ENCODE measurements around the gene EN1. TPM values are rescaled to one million over a fixed set of nuclear protein-coding genes. Genes with fewer than 3 reads are reported as not detected.

Gene EN1
- total and polyA plus RNA-seq, 2 of the 4 experiments (the other 2 are of a cell fraction) = not detected

DNA sequence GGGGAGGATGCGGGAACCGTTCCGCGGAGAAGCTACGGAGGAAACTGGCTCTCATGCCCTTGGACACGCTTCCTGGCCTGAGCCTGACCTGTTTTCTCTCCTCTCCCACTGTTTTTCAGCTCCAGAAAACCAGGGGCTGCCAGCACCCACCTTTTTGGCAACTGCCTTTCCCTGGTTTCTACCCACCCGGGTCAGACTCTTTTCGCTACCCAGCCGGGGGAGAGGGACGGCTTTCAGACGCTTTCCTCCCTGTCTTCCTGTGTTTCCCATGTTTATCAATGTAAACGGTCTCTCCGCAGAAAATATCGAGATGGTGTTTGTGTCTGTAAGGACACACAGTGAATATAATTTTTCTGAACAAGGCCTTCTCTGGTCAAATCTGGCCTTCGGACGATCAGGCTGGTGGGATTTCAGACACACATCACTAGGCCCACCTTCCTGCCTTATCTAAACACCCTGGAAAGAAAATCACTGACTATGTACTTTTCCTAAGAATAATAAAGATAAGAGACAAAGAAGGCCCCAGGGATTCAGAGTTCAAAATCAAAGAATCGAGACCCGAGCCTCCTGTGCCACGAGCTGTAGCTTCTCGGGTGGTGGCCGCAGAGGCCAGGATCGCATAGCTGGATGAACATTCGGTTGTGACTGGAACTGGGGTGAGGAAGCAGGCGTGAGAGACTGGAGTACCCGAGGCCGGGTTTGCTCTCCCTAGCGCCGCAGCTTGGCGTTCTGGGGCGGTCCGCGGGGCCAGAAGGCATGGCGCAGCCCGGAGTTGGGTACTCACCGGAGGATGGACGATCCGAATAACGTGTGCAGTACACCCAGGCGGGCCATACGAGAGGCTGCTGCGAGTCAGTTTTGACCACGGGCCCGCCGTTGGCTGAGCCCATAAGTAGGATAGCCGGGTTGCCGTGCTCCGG, 1.7 kb downstream of the EN1 start:
- Histone ChIP-seq H3K27ac (ENCODE audit: insufficient read depth, low read length) (no peak overlapping the region), H3K36me3 (ENCODE audit: control insufficient read depth, insufficient read depth, low read length) (no peaks in the 10 kb centered on the region), H3K4me1 (ENCODE audit: control insufficient read depth, insufficient read depth, low read length) (no peaks in the 10 kb centered on the region), H3K27me3 (ENCODE audit: control insufficient read depth, insufficient read depth, low read length) (peaks cover 89% of the 10 kb centered on the region), H4K91ac (ENCODE audit: insufficient read depth, low read depth, low read length) (no peak overlapping the region), H3K9me1 (ENCODE audit: insufficient read depth, low read length) (no peaks in the 10 kb centered on the region), H3K9me3 (ENCODE audit: control insufficient read depth, insufficient read depth, low read length) (no peaks in the 10 kb centered on the region; the same call in 1 of the 2 replicates), H3K79me1 (ENCODE audit: low read depth in 1 of 2, low read length in 2 of 2) (no peaks in the 10 kb centered on the region), H2BK20ac (ENCODE audit: low read depth, low read length) (no peak overlapping the region), H4K8ac (ENCODE audit: low read depth in 2 of 2, low read length in 2 of 2) (no peak overlapping the region), H3K18ac (ENCODE audit: low read depth, low read length) (no peak overlapping the region), H3K9ac (ENCODE audit: low read depth, low read length) (no peak overlapping the region), H2BK15ac (ENCODE audit: low read depth, low read length) (no peak overlapping the region), H3K14ac (replicated peaks; ENCODE audit: low read depth, low read length) (no peak overlapping the region), H3K4me2 (ENCODE audit: low read depth, low read length) (no peak overlapping the region), H3K4me3 (ENCODE audit: insufficient read depth, low read depth, low read length) (no peak overlapping the region), H3K4ac (ENCODE audit: low read depth, low read length) (no peak overlapping the region), H4K20me1 (ENCODE audit: insufficient read depth, low read length) (no peaks in the 10 kb centered on the region), H2AFZ (replicated peaks; ENCODE audit: low read length, poor library complexity) (no peak overlapping the region), H4K5ac (ENCODE audit: low read depth, low read length) (no peak overlapping the region), H3K23ac (ENCODE audit: low read depth, low read length) (no peak overlapping the region), H2BK120ac (ENCODE audit: low read depth, low read length) (no peak overlapping the region), H2BK5ac (ENCODE audit: low read depth, low read length, poor library complexity, severe bottlenecking) (no peak overlapping the region), H2AK9ac (replicated peaks; ENCODE audit: low read depth, low read length, poor library complexity) (no peak overlapping the region), H2AK5ac (ENCODE audit: low read depth, low read length) (no peak overlapping the region), H3K56ac (ENCODE audit: extremely low read depth, insufficient read depth, low read length) (no peak overlapping the region)
- intact Hi-C loops (cut with micrococcal nuclease) (no loop called here), in situ Hi-C loops (cut with MboI; ENCODE audit: low sequenced_read_pairs) (no loop called here), dilution Hi-C loops (cut with HindIII; ENCODE audit: low sequenced_read_pairs, unreplicated experiment) (no loop called here)
- ChIA-PET POLR2A (ENCODE audit: unreplicated experiment) (no interaction called here), CTCF (interaction anchor here (0.7 kb wide), 1 partner anchor 9 kb away, joined by 3 read pairs; no protein-coding TSS in a partner anchor)
- no TSS peak for BruUV-seq (replicated peaks)
- WGBS, 2 experiments (ENCODE audit: extremely low coverage in 2 of 2, insufficient read length in 1 of 2) = 5% methylated on average over 18 of the region's 47 CpGs; no CpG with 5 or more reads in 1 of the 2 experiments
- no peak for ATAC-seq (ENCODE audit: low read depth)
- no peak for DNase-seq
- TF ChIP-seq RAD21 (IDR thresholded peaks at IDR 0.05; ENCODE audit: low read length) (no peak), NFE2L2 (IDR thresholded peaks at IDR 0.05; ENCODE audit: low read depth, low read length) (no peak), CHD1 (IDR thresholded peaks at IDR 0.05; ENCODE audit: low read depth, low read length) (no peak), MAZ (IDR thresholded peaks at IDR 0.05; ENCODE audit: borderline replicate concordance, low read depth, low read length) (no peak), POLR2A (IDR thresholded peaks at IDR 0.05; ENCODE audit: low read depth, low read length) (no peak), CEBPB (IDR thresholded peaks at IDR 0.05; ENCODE audit: low read depth, low read length) (no peak), SMC3 (IDR thresholded peaks at IDR 0.05; ENCODE audit: low read depth, low read length) (no peak), MXI1 (IDR thresholded peaks at IDR 0.05; ENCODE audit: borderline replicate concordance, low read depth, low read length) (no peak), FOS (IDR thresholded peaks at IDR 0.05; ENCODE audit: low read depth, low read length) (no peak), RFX5 (IDR thresholded peaks at IDR 0.05; ENCODE audit: low read depth, low read length) (no peak), BHLHE40 (IDR thresholded peaks at IDR 0.05; ENCODE audit: low read depth, low read length) (no peak), RCOR1 (IDR thresholded peaks at IDR 0.05; ENCODE audit: insufficient replicate concordance, low read length) (no peak)
- TF ChIP-seq, protein P1, sequence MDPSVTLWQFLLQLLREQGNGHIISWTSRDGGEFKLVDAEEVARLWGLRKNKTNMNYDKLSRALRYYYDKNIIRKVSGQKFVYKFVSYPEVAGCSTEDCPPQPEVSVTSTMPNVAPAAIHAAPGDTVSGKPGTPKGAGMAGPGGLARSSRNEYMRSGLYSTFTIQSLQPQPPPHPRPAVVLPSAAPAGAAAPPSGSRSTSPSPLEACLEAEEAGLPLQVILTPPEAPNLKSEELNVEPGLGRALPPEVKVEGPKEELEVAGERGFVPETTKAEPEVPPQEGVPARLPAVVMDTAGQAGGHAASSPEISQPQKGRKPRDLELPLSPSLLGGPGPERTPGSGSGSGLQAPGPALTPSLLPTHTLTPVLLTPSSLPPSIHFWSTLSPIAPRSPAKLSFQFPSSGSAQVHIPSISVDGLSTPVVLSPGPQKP (IDR thresholded peaks at IDR 0.05; ENCODE audit: borderline replicate concordance, low read depth, low read length) = no peak
- TF ChIP-seq, protein P2, sequence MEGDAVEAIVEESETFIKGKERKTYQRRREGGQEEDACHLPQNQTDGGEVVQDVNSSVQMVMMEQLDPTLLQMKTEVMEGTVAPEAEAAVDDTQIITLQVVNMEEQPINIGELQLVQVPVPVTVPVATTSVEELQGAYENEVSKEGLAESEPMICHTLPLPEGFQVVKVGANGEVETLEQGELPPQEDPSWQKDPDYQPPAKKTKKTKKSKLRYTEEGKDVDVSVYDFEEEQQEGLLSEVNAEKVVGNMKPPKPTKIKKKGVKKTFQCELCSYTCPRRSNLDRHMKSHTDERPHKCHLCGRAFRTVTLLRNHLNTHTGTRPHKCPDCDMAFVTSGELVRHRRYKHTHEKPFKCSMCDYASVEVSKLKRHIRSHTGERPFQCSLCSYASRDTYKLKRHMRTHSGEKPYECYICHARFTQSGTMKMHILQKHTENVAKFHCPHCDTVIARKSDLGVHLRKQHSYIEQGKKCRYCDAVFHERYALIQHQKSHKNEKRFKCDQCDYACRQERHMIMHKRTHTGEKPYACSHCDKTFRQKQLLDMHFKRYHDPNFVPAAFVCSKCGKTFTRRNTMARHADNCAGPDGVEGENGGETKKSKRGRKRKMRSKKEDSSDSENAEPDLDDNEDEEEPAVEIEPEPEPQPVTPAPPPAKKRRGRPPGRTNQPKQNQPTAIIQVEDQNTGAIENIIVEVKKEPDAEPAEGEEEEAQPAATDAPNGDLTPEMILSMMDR (conservative IDR thresholded peaks at IDR 0.05; ENCODE audit: low read depth, low read length) = no peak
- TF ChIP-seq, protein P3, sequence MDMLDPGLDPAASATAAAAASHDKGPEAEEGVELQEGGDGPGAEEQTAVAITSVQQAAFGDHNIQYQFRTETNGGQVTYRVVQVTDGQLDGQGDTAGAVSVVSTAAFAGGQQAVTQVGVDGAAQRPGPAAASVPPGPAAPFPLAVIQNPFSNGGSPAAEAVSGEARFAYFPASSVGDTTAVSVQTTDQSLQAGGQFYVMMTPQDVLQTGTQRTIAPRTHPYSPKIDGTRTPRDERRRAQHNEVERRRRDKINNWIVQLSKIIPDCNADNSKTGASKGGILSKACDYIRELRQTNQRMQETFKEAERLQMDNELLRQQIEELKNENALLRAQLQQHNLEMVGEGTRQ (IDR thresholded peaks at IDR 0.05; ENCODE audit: low read depth, low read length) = no peak

All from IMR-90 (cell line).